BJ (cell line): Measurements from ENCODE around the gene CHD9. TPM values are rescaled to one million over a fixed set of nuclear protein-coding genes. Genes with fewer than 3 reads are reported as not detected.

Experiments used
- CTCF ChIA-PET: fragments of 350-600 bp; formaldehyde crosslinking; extraction: SDS; loops from one replicate; lab custom pipeline; 2021; ENCODE audit warnings: antibody characterized with exemption, inconsistent platforms; lab: Yijun Ruan, JAX
- POLR2A ChIA-PET: fragments of 300-600 bp; sonication (Branson Sonifier 250); formaldehyde crosslinking; extraction: SDS; loops from one replicate; lab custom pipeline; 2021; ENCODE audit warnings: antibody characterized with exemption; lab: Charles Lee
- DNase-seq: peaks from one replicate; pipeline ENCODE4 v3.0.0-alpha.2; 2011; ENCODE audit warnings: low read depth
- H3K27me3 ChIP-seq: 2 replicates; pipeline ENCODE4 v1.6.0; 2011; ENCODE audit warnings: low read length; ENCODE audit not compliant: control insufficient read depth, insufficient read depth
- H3K36me3 ChIP-seq: 2 replicates; pipeline ENCODE4 v1.5.1; 2011; ENCODE audit warnings: low read length; ENCODE audit not compliant: control insufficient read depth, insufficient read depth
- H3K4me3 ChIP-seq: 2 replicates; pipeline ENCODE4 v1.5.1; 2011; ENCODE audit warnings: low read depth, mild to moderate bottlenecking, control low read depth, low read length
- CTCF ChIP-seq: IDR thresholded peaks from 2 replicates; pipeline ENCODE4 v1.5.1; 2011; ENCODE audit warnings: low read depth, mild to moderate bottlenecking, control low read depth, inconsistent platforms, low read length, moderate library complexity; ENCODE audit not compliant: insufficient read depth
- polyA plus RNA-seq: library from polyadenylated mRNA; depleted of rRNA; stranded (reverse); fragments of >200 nt; gene quantifications from 2 replicates; pipeline ENCODE4 v1.2.3, GENCODE V29; 2011

CHD9 gene
- polyA plus RNA-seq, 1 experiment, result 13.1 TPM

- DNase-seq, result no peak
- Histone ChIP-seq H3K4me3 (no peak overlapping the region), H3K27me3 (no peaks in the 10 kb centered on the region), H3K36me3 (peaks cover 1% of the 10 kb centered on the region; the same call in 1 of the 2 replicates)
- ChIA-PET POLR2A (no interaction called here), CTCF (interaction anchor here (1.4 kb wide), 1 partner anchor 98 kb away, joined by 3 read pairs; no protein-coding TSS in a partner anchor)
- no peak for TF ChIP-seq CTCF
Observed at GRCh38 chr16:53061701-53062159, 6.9 kb downstream of the CHD9 start.

- CTCF ChIA-PET, result interaction anchor here (2.1 kb wide), 1 partner anchor 9 kb away, joined by 9 read pairs; the partner anchor contains the start of gene CHD9
- POLR2A ChIA-PET, result no interaction called here
Observed at GRCh38 chr16:53064081-53064578, 9.3 kb downstream of the CHD9 start.

GRCh38 chr16:53065461-53066061 is 10.8 kb downstream of the CHD9 start:
- H3K4me3 ChIP-seq, result no peak overlapping the region
- no peak for DNase-seq
- no peaks in the 10 kb centered on the region for H3K27me3 ChIP-seq
- TF ChIP-seq CTCF, result no peak
- H3K36me3 ChIP-seq, result no peaks in the 10 kb centered on the region; the same call in 1 of the 2 replicates
- CTCF ChIA-PET, result interaction anchor here (0.7 to 2.1 kb wide), 2 partner anchors 11 to 15 kb away, joined by 3 to 9 read pairs; partner anchors contain the start of gene CHD9
- POLR2A ChIA-PET, result no interaction called here

More at GRCh38 chr16:53064081-53064578, 9.3 kb downstream of the CHD9 start:
- no peak for TF ChIP-seq CTCF
- no peak for DNase-seq
- no peaks in the 10 kb centered on the region for H3K27me3 ChIP-seq
- H3K36me3 ChIP-seq, result no peaks in the 10 kb centered on the region; the same call in 1 of the 2 replicates
- no peak overlapping the region for H3K4me3 ChIP-seq

- no peaks in the 10 kb centered on the region for H3K27me3 ChIP-seq
- no peak for DNase-seq
- no peak overlapping the region for H3K4me3 ChIP-seq
- ChIA-PET CTCF (interaction anchor here (0.9 kb wide), 1 partner anchor 13 kb away, joined by 3 read pairs; no protein-coding TSS in a partner anchor), POLR2A (no interaction called here)
- TF ChIP-seq CTCF, result no peak
- H3K36me3 ChIP-seq, result no peaks in the 10 kb centered on the region; the same call in 1 of the 2 replicates
Observed at GRCh38 chr16:53067675-53068074, 12.9 kb downstream of the CHD9 start.

- no peak for DNase-seq
- CTCF ChIA-PET, result interaction anchor here (0.9 kb wide), 1 partner anchor 12 kb away, joined by 3 read pairs; no protein-coding TSS in a partner anchor
- POLR2A ChIA-PET, result no interaction called here
- Histone ChIP-seq H3K27me3 (no peaks in the 10 kb centered on the region), H3K4me3 (no peak overlapping the region), H3K36me3 (no peaks in the 10 kb centered on the region; the same call in 1 of the 2 replicates)
- TF ChIP-seq CTCF, result no peak
Observed at GRCh38 chr16:53068423-53068833, 13.6 kb downstream of the CHD9 start.
